Erythroblast (primary cell): ENCODE measurements around the gene MRPL40.

Experiments
- GATA1 ChIP-seq: IDR thresholded peaks from 2 replicates; pipeline ENCODE4 v1.6.1; 2011; ENCODE audit warnings: low read depth, mild to moderate bottlenecking, control low read depth, low read length, moderate library complexity
- POLR2A ChIP-seq: IDR thresholded peaks from 2 replicates; pipeline ENCODE4 v1.6.1; 2011; ENCODE audit warnings: mild to moderate bottlenecking, low read length

DNA sequence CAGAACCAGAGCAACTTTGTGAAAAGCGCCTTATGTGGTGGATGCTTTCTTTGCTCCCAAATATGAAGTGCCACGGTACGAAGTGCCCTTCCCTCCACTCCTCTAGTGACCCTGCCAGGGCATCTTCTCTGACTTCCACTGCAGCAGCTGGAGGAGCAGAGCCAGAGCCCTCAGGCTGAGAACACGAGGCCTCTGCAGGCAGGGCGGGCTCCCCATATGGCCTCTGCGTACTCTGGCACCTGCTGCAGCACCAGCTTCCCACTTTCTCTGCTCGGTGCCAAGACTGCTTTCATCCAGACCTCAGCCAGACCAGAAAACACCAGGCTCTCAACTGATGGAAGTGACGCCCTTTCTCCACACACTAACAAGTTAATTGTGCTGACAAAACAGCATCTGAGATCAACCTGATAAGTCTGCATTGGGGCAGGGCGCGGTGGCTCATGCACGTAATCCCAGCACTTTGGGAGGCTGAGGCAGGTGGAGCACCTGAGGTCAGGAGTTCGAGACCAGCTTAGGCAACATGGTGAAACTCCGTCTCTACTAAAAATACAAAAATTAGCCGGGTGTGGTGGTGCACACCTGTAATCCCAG, 33.9 kb downstream of the MRPL40 start:
- TF ChIP-seq POLR2A (no peak), GATA1 (no peak)
